GM19328 (cell line): Measurements from ENCODE around the gene HAND2.

Source experiments
- ATAC-seq: cut with Tn5 transposase; IDR thresholded peaks from one replicate; pipeline ENCODE4 v1.9.1; 2021; ENCODE audit warnings: mild to moderate bottlenecking, moderate library complexity; ENCODE audit not compliant: unreplicated experiment

HAND2 gene

DNA sequence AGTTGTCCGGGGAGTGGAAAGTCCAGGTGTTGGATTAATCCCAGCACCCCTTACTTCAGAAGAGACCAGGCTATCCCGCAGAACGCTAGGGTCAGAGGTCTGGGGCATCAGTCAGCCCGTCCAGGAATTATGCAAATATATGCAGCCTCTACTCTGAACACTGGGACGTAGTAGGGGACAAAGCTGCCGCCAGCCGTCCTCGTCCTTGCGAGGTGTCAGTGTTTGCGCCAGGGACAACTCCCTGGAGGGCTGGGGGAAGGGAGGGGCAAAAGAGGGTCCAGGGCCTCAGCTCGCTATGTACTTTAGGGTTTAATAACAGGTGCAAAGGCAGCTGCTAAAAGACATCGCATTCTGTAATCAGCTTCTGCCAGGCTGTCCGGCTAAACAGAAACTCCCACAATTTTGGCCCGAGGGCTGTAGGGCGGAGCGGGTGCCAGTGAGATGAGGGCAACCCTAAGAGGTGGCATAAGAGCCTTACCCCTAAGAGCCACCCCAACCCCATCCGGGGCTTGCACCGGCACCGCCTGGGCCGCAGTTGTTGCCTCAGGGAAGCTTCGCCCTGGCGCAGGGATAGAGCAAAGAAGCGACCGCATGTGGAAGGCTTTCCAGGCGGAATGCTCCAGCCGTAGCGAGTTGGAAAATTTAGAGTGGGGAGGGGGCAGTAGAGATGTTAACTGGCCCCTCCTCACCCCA lies 8.4 kb downstream of the HAND2 start:
- no peak for ATAC-seq

DNA sequence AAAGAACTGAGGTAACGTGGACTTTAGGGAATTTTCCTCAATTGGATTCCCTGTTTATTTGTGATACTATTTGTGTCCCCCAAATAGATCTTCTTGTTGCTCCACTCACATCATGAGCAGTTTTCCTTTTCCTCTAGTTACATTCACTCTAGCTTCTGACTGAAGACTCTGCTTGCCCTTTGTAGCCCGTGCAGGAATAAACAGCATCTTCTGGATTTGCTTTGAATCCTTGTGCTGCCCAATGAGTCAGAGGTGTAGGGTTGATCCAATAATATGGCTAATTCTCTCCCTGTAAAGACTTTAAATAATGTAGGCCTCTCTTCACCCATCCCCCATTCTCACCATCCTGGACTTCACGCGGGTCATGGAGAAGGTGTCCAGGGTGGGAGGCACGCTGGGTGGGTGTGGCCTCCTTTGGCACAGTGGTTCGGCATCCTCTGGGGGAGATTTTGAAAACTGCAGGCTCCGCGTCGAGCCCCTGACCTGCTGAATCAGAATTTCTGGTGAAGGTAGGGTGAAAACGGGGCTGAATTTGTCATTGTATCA lies 9.0 kb downstream of the HAND2 start:
- no peak for ATAC-seq

DNA sequence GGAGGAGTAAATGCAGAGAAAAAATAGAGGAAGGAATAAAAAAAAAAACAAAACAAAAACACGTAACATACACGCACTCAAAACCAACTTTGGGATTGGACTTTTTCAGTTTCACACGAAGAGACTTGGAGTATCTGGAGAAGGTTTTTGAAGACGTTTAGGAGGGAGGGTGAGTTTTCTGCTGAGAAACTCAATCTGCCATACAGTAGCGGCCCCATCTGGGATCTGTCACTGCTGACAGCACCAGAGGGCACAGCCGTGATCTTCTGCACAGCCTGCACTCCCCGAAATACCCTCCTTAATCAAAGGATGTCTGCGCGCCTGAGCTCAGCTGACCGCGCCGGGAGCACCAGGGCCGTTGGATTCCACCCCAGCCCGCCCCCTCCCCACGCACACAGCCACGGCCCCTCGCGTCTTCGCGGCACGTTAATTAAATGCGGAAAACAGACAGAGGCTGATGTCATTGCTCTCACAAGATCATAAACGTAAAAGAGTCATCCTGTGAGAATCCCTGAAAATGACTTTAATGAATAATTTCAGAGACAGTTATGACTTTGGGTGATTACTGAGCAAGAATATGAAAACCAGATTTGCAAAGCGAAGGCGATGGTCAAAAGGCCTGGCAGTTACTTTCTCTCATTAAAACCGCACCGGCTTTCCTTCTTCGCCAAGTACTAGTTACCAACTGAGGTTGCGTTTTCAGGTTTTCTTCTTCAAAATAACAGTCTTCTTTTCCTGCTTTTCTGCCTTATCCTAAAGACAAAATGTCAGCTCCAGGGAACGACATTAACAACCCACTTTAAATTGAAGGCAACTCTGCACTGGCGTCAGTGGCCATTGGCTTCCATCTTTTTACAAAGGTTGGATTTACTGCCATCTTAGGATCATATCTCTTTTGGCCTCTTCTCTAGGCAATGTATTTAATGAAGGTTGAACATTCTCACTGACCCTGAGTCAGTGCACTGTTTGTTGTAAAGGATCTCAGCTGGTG lies 10.6 kb downstream of the HAND2 start:
- ATAC-seq, result no peak

DNA sequence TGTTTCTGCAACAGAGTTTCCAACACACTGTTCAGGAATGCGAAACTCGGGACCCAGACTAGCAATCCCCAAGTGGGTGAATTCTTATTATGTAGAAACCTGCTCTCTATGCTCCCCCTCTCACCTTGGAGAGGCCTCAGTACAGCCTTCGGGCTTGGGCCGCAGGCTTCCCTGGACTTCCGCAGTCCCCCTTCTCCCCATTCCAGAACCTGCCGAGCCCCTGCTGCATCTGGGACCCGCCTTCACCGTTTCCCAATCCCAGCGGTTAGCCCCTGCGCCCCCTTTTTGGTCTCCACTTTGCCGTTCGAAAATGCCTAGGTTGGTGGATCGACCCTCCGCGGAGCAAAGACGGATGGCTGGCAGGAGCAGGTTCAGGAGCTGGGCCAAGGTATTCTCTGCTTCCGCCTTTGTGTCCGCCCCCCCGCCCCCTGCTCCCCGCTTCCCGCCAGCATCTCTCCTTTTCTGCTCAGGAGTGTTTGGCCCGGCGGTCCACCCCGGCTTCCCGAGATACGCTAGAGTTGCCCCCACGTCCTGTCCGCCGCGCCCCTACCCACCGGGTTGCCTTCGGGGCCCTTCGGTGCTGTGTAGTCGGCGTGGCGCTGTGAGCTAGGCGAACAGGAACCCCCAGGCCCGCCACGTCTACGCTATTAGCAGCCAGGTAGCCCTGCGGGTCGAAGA lies 11.5 kb downstream of the HAND2 start:
- ATAC-seq, result no peak

DNA sequence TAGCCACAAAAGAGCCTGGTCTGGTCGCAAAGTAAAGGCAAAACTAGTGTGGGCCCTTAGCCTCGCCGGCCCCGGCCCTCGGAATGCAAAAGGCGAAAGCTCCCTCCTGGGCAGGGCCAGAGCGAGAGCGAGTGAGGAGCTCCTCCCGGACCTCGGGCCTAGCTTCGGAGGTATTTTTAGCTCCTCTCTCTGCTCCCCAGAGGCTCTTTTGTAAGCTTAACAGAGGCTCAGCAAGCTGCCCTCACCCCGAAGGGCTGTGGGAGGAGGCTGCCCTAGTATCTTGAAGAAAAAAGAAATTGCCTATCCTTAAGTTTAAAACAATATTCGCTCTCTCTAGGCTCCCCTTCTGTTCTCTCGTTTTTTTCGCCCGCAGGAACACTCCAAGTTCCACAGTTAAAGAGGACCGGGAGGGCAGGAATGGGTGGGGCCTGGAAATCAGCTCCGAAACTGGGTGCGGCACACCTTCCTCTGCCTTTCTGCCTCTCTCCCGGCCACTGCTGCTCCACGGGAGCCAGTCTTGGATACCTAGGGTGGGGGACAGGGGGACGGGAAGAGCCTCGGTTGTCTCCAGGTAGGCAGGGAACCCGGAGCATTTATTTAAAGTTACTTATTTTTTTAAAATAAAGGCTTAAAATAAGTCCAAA lies 12.1 kb downstream of the HAND2 start:
- no peak for ATAC-seq

DNA sequence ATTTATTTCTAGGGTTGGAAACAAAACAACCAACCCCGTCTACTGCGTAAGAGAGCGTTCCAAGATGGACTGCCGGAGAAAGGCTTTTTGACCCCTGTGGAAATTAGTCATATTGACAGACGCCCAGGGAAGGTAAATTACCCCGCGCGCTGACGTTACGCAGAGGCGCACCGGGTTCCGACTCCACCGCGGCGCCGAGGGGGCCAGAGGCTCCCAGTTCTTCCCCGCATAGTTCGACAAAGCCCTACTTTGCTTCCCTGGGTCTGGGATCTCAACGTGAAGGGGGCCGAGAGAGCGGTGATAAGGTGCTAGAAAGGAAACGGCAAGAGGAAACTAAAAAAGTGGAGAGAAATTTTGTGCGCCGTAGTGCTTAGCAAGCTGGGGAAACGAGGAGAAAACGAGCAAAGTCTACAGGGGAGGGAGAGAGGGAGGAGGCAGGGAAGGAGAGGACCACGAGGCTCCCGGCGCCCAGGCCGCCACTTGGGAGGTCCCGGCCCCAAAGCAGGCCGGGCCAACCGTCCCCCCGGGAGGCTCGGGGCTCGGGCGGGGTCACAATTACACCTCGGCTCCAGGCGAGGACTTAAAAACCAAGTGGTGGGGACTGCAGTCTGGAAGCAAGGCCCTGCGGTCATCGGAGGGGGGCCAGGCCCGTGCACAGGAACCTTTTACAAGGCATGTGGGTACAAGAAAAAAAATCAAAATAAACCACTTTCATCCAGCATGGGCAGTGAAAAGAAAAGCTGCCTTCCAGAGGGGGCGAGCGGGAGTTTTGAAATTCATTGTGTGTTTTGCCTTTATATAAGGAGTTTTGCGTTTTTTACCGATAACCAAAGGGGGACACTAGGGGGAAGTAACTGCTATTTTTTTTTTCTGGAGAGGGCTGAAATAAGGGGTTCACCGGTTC lies 13.2 kb downstream of the HAND2 start:
- ATAC-seq, result no peak

DNA sequence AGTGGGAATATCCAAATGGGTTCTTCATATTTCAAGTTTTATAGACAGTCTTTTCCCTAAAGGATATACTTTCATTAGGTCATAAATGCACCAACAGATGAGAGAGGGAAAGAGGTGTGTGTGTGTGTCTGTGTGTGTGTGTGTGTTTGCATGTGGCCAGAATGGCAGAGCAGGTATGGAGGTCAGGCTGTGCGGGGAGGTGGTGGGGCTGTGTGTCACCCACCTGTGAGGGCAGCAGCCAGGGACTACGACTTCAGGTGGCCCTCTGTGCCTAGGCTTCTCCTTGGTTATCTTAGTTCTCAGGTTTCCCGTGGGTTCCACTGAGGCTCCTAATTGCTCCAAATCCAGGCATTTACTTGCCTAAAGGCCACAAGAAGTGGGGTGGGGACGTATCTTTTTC lies 14.6 kb downstream of the HAND2 start:
- no peak for ATAC-seq

DNA sequence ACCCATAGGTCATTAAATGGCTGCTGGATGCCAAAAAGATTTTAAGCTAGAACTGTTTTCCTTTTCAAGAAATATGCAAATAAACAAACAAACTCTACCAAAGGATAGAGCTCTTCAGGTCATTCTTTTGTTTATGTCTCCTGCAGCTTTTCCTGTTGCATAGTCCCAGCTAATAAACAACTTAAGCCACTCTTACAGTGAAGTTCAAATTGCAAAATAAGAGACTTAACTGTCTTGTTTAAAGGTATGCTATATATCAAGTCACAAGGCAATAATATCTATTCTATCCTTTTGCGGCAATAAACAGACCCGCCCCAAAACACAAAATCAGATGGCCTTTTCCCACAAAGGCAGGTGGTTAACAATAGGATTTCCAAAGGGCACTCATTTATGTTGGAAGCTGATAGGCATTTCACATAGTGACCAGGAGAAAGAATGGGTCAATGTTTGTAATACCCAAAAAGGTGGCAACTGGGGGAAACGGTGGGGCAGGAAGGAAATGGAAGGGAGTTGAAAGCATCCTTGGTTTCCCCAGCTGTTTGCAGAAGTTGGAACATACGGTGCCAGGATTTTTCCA lies 15.3 kb downstream of the HAND2 start:
- ATAC-seq, result no peak

DNA sequence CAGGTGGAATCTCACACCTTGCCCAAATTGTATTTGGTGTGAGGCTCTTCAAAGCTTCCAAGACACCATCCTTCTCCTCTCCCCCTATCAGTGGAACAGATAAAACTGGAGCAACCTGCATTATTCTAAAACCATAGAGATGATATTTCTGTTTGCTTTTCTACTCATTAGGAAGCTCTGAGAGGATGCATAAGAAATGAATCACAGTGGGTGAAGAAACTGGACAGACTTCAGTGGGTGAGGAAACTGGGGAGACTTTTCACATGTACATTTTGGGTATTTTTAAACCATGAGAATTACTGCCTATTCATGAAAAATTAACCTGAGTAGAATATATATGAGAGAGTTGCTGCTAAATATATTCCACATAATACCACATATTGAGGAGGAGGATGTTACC lies 16.4 kb downstream of the HAND2 start:
- no peak for ATAC-seq

DNA sequence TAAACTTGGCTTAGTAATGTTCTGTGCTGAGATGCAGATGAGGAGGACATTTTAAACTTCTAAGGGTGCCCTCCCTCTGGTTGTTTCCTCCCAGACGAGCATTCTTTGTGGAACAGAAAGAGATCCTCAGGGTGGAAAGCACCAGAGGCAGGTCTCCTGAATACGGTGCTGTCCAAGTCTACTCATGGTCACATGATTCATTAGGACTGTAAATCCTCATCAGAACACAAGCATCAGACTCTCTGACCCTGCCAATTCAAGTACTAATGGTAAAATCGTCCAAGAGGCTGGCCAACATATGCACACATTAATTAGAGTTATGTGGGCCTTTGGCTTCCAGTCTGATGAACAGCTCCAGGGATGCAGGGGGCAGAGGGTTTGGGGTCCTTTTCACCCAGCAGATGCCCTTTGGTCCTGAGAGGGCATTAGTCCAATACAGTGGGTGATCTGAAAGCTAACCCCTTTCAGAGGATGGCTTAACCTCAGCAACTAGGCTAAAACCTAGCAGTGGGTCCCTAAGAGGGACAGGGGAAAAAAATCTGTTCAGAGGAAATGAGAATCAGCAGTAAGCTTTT lies 18.2 kb downstream of the HAND2 start:
- no peak for ATAC-seq

DNA sequence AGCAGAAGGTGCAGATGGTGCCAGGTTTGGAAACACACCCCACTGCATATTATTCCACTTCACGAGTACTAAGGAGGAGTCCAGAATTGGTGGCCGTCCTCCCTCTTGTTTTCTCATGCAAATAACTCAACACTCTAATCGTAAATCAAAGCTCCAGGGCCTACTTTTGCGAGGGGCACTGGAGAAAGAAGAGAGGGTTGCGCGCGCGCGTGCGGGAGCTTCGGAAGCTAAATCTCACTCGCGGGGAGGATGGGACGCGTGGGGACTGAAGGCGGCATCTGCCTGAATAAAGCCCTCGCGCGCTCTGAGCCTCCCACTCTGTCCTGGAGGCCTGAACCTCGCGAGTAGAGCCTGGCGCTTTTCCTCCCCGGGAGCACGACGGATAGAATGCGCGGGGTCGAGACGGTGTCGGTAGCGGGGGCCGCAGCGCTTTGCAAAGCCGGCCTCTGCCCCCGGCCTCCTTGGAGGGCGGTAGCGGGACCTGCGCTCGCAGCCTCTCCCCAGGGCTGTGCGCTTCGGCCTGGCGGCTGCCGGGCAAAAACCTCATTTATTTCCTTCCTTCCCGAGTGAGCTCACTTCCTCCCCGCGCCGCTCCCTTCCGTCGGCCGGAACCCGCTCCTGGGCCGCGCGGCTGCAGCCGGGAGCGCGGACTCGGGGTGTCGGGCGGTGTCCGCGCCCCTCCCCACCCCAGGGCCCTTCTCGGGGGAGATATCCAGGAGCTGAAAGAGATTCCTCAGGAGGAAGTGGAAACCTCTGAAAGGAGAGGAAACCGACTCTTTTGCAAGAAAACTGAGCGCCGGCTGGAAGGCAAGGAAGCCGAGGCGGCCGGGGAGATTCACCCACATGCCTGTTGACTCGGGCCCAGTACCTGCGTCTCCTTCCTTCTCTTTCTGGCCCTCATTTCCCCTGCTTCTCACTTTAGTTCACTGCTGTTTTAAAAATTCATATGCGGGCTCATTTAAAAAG lies 20.7 kb downstream of the HAND2 start:
- no peak for ATAC-seq

DNA sequence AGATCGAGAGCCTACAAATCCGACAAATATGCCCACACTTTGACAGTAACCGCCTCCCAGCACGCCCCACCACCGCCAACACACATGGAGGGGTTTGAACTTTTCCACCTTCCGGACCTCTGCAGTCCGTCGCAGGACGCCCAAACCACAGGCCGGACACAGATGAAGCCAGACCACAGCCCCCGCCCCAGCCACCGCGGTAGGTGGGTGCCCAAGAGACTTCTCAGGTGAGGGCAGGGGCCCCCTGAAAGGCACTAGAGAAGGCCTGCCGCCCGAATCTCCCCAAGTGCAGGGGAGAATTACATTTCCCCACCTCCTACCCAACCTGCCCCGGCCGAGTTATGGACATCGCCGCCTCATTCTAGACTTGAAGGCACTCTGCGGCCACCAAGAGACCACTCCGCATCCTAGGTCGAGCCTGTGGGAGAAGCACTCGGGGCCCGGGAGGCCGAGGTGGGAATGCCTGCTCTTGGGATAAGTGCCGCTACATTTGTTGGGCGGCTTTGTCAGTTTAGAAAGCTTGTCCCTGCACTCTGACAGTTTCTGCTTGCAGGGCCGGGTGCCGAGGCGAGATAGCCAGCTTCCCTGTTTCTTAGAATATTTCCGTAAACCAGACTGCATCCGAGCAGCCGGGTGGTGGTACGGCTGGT lies 21.5 kb downstream of the HAND2 start:
- ATAC-seq, result no peak

DNA sequence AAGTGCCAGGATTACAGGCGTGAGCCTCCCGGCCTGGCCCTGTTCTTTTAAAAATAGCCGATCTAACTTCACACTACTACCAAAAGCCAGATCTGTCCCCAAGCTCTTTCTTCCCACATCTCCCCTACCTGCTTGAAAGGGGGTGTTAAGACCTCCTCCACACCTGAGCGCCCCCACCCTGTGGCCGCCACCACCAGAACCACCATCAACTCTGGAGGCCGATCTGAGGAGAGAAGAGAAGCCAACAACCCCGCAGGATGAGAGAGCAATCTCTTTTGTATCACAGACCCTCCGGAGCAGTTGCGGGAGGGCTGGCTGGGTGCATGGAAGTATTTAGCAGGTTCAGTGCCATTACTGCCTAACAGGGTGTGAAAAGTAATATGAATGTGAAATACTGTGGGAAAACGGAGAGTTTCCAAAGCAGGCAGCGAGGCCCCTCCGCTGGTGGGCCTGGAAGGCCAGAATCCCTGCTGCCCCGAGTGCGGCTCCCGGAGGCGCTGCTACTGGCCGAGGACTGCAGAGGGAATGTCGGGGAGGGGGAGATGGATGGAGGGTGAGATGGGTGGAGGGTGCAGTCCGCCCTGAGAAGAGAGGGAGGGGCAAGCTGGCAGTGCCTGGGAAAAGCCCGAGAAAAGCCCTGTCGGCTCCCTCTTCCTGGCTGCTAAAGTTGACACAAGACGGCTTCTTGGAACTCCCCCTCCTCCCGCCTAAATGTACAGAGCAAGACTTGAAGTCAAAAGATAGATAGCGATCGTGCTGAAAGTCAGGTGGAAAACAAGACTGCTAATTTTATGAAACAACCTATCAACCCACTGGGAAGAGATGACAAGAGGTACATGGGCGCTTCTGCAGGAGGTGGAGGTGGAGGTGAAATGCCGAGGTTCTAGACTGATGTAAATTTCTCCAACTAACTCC lies 22.3 kb downstream of the HAND2 start:
- ATAC-seq, result no peak

DNA sequence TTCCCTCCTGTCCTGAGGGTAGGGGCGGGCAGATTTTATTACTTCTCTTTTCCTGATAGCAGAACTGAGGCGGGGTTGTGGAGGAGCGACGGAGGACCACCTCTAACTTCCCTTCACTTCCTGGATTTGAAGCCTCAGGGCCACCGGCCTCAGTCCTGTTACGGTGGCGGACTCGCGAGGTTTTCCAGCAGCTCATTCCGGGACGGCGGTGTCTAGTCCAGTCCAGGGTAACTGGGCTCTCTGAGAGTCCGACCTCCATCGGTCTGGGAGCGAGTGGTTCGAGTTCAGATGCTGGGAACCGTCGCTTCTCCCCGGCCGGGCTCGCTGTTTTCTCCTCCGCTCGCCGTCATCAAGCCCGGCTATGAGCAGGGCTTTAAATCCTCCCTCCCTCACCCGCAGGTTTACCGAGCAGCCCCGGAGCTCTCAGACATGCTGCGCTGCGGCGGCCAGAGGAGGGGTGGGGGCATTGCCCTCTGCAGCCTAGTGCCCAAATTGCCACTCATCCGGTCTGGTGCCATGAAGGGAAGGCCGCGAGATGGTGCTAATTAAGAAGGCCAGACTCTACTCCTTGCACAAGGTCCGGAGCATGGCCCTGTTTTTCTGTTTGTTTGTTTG lies 23.3 kb downstream of the HAND2 start:
- no peak for ATAC-seq

DNA sequence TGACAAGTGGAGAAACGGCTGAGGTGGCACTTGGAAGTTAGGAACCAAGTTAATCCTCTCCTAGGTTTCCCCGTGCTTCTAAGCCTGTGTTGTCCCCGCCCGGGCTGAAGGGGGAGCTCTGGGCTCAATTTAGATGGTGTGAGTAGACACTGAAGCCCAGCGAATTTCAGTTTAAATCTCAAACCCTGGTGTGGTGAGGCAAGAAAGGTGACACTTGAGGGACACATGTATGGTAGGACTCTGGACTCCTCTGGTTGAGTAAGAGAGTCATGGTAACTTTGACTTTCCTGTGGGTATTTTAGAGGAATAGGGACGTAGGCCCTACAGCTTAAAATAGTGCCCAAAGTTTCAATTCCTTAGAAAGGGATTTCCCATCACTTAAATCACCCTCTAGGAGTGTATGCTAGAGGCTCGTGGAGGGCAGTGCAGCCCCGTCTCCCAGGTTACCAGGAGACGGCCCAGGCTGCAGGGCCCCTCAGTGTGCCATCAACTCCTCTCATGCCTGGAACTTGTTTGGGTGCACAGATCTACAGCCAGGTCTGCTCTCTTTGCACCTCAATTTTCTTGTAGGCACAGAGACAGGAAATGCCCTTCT lies 24.0 kb downstream of the HAND2 start:
- peak; percentile 54 for ATAC-seq

DNA sequence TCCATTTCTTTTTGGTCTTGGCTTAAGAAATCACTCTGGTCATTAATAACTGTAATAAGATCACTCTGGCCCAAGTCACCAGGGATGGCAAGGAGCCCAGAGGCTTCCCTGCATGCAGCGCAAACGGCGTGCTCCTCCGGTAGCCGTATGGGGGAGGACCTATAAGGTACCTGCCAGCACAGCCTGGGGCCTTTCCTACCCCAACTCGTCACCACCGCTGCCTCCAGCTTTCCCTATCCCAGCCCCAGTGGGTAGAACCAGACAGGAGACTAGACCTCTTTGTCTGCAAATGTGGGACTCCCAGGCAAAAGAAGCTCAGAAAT lies 25.9 kb downstream of the HAND2 start:
- no peak for ATAC-seq
